CD4-positive, alpha-beta T cell treated with Interleukin-15 for 4 hours (primary cell): Measurements from ENCODE around the gene SLC17A5.
"Not testable (repeated sequence)": the region's sequence is repeated elsewhere in the genome, so short reads cannot be mapped to it uniquely, and the experiment has no call there.

Experiments used
- DNase-seq: peaks from one replicate; pipeline ENCODE4 v3.0.0-alpha.2; 2020; ENCODE audit warnings: low spot score

Gene SLC17A5

DNA sequence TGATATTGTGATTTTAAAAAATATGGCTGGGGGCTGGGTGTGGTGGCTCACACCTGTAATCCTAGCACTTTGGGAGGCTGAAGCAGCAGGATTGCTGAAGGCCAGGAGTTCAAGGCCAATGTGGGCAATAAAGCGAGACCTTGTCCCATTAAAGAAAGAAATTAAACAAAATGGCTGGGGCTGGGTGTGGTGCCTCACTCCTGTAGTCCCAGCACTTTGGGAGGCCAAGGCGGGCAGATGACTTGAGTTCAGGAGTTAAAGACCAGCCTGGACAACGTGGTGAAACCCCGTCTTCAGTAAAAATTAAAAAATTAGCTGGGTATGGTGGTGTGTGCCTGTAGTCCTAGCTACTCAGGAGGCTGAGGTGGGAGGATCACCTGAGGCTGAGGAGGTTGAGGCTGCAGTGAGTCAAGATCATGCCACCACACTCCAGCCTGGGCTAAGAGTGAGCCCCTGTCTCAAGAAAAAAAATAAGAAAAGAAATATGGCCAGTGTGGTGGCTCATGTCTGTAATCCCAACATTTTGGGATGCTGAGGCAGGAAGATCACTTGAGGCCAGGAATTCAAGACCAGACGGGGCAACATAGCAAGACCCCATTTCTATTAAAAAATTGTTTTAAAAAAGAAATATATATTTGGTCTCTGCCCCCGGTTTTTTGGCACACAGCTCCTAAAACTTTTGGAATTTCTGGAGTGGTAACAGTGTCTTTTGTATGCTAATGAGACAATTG, 39.8 kb downstream of the SLC17A5 start:
- no peak for DNase-seq

DNA sequence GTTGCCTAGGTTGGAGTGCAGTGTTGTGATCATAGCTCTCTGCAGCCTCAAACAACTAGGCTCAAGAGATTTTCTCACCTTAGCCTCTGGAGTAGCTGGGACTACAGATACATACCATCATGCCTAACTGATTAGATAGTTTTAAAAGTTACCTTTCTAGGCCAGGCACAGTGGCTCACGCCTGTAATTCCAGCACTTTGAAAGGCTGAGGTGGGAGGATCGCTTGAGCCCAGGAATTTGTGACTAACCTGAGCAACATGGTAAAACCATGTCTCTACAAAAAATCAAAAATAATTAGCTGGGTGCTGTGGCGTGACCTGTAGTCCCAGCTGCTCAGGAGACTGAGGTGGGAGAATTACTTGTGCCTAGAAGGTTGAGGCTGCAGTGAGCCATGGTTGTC, 41.2 kb downstream of the SLC17A5 start:
- DNase-seq = no peak

DNA sequence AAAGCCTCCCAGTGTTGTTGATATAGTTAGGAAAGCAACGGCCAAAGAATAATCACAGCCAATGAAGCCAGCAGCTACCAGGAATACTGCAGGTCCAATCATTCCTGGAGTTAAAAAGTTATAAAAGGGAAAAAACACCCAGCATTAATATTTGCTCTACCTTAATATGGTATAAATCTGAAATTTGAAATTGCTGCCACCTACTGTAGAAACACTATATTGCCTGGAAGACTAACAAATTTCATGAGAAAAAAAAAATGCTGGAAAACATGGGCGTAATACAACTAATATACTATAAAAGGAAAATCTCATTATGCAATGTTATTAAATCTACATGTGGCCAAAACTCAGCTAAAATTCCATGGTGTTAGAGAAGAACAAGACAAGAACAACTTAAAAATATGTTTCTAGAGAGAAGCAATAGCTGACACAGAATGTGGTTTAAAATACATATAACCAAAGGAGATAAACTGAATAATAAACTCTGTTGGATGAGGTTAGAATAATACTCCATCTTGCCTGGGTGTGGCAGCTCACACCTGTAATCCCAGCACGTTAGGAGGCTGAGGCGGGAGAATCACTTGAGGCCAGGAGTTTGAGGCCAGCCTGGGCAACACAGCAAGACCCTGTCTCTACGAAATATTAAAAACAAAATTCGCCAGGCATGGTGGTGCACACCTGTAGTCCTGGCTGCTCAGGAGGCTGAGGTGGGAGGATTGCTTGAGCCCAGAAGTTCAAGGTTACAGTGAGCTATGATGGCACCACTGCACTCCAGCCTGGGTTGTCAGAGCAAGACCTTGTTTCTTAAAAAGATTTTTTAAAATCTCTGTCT, 43.1 kb downstream of the SLC17A5 start:
- peak; percentile 62 for DNase-seq

DNA sequence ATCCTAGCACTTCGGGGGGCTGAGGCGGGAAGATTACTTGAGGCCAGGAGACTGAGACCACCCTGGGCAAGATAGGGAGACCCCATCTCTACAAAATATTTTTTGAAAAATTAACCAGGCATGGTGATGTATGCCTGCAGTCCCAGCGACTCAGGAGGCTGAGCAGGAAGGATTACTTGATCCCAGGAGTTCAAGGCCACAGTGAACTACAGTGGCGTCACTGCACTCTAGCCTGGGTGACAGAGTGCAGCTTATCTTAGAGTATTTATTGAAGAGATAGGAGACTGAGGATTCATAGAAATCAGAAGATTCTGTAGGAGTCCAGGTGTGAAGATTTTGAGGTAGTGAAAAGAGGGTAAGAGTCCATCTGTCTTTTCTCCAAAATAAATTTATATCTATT, 45.0 kb downstream of the SLC17A5 start:
- no peak for DNase-seq

DNA sequence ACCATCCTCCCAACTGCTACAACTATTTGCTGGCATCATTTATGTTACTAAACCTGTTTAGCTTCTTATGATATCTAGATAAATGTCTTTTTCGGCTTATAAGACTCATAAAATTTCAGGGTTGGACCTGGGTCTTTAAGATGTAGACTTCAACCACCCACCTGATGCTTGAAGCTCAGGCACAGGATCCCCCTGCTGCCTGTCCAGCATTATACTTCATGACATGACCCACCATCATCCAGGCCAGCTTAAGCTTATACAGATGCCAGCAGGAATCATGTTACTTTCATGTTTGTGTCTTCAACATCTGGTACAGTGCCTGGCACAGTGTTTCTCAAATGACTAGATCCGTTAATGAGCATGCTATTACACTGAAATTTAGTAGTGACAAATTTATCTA, 47.4 kb downstream of the SLC17A5 start:
- DNase-seq = no peak

DNA sequence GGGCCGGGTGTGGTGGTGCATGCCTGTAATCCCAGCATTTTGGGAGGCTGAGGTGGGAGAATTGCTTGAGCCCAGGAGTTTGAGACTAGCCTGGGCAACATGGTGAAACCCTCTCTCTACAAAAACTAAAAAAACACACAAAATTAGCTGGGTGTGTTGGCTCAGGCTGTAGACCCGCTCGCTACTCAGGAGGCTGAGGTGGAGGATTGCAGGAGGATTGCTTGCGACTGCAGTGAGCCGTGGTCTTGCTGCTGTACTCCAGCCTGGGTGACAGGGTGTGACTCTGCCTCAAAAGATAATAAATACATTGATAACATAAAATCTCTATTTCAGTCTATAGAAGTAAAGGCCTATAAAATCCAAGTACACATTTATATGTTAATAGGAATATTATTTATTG, 49.3 kb downstream of the SLC17A5 start:
- DNase-seq = no peak

DNA sequence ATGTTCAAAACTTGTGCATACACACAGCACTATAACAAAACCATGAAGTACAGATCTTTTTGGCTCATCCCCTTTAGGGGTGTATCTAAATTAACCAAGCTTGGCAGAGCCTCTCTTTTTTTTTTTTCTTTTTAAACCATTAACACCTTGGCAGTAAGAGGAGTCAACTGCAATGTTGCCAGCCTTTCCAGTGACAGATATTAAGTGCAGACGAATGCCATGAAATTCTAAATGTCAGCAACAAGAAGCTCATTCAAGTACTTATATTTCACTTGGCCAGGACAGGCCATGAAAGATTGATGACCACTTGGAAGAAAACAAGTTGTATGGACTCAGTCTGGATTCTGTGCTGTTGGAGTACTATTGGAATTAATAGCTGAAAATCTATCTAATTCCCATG, 49.8 kb downstream of the SLC17A5 start:
- DNase-seq = no peak

DNA sequence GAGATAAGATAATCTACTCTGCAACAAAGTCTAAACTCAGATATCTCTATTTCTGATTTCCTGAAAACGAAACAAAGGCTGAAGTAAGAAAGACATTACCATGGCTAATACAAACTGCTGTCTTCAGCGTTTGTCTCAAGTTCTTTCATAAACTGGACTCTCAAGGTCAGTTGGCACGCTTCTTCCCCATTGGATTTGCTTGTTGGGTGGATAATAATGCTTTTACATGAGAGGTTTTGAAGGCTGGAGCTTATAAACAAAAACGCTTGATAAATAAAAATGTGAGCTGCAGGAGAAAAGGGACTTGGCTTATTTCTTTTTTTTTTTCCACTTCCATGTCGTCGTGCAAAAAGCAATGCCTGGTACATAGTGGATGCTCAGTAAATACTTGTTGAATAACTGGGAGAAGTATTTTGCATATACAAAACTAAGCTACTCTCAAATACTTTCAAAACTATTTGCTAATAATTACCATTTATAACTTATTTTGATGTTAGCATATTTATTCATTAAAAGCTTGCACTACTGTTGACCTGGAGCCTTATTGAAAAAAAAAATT, 67.3 kb downstream of the SLC17A5 start:
- no peak for DNase-seq

DNA sequence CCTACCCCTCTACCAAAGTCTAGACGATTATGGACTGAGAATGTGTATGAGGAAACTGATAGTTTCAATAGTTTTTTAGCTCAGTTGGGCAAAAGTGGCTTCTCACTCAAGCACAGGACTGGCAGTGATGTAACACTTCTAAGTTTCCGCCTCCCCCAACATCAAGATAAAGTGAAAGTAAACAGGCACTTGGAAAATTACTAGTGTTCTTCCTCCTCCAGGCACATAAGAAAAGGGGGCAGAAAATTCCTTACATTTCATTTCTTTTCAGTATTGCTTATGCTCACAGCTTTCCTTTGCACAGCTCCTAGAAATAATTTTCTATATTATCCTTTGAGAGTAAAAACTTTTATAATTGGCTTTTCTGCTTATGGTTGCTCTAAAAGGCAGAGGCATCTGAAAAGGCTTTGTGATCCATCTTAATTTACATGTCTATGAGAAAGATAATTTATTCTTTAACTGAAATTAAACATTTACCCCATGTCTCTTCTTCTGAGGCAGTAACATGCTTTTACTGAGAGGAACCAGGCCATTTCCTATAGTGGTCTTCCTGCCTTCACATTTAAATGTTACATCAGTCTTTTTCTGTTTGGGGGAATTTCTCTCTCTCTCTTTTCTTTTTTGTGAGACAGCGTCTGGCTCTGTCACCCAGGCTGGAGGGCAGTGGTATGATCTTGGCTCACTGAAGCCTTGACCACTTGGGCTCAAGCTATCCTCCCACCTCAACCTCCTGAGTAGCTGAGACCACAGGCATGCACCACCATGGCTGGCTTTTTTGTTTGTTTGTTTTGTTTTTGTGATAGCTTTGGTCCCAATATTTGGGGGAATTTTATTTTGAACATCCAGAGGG, 68.0 kb downstream of the SLC17A5 start:
- DNase-seq = peak; percentile 70

DNA sequence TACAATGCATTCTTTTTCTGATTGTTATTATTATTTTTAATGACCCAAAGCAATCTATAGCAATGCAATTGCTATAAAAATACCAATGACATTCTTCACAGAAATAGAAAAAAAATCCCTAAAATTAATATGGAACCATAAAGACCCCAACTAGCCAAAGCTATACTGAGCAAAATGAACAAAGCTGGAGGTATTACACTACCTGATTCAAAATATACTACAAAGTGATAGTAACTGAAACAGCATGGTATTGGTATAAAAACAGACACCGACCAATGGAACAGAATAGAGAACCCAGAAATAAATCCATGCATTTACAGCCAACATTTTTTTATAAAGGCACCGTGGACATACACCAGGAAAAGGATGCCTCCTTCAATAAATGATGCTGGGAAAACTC, 72.5 kb downstream of the SLC17A5 start:
- no peak for DNase-seq

DNA sequence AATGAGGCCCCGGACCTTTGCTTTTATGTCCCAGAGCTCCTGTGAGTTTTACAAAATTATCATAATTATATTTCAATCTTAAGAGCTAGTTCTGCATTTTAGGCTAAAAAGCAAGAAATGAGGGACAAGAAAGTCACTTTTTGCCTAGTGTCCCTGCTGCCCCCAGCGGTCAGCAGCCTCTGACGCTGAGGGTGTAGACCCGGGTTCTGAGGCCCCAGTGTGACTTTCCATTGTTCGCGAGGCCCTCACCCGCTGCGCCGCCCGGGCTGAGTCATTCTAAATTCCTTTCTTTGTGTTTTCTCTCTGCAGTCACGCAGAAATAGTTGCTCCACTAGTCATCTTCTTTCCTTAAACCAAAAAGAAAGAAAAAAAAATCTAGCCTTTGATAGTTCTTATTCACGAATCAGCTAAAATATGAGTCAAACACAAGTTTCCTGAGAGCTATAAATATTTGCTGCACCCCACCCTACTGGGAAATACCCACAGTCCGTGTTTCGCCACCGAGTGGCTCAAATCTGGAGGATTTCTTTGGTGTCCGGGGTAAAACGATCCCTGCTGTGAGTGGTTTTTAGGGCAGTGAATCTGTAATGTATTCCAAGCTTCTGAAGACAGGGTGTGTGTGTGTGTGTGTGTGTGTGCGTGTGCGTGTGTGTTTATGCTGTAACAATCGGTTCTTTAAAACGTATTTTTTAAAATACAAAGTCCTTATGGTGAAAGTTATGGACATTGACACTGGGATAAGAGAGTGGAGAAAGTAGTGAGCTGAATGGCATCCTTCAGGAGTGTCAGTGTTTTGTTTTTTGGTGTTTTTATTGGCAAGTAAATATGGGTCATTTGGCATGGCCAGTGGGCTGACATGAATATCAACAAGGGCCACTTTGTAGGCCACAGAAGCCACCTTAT, 73.3 kb downstream of the SLC17A5 start:
- peak; percentile 87 for DNase-seq

DNA sequence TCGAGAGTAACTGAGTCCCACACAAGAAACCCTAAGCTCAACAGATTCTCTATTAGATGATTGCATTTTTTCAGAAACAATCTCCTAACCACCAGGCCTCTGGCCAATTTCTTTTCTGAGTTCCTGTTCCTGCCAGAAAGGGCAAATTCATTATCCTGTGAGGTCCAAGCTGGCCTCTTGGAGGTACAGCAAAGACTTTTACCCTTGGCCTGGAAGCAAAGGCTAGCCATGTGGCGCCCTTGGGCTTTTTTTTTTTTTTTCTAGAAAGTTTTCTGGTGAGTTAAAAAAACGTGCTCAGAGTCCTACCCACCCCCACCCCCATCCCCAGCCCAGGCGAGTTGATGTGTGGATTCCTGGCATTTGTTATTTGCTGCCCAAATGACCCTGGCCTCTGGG, 73.9 kb downstream of the SLC17A5 start:
- no peak for DNase-seq

DNA sequence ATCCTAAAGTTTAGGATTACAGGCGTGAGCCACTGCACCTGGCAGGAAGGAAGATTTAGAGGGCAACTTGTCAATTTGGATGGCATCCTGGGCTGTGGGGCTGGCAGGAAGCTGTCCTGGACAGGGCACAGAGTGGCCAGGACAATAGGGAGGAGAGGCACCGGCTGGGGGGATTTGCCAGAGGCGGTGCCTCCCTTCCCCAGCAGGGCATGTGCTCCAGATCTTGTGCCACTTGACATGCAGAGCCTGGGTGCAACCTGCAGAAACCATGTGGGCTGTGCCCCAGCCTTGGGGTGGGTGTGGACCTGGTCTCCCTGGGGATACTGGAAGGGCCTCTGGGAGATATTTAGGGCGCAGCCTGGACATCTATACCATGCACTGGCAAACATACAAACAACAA, 74.4 kb downstream of the SLC17A5 start:
- DNase-seq = no peak

DNA sequence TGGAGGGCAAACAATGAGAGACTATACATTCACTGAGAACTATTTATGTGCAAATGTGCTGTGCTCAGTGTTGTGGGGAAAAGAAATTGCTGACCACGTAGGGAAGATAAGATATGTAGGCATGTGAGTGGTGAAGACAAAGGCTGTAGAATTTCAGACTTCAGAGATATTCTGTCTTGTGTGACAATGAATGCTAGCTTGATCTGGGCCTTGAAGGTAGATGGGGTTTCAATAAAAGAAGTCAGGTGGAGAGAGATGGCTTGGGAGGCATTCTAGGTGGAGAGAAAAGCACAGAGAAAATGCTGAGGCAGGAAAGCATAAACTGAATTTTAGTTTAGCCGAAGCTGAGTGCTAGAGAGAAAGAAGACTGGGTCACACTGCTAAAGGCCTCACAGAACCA, 76.1 kb downstream of the SLC17A5 start:
- no peak for DNase-seq

DNA sequence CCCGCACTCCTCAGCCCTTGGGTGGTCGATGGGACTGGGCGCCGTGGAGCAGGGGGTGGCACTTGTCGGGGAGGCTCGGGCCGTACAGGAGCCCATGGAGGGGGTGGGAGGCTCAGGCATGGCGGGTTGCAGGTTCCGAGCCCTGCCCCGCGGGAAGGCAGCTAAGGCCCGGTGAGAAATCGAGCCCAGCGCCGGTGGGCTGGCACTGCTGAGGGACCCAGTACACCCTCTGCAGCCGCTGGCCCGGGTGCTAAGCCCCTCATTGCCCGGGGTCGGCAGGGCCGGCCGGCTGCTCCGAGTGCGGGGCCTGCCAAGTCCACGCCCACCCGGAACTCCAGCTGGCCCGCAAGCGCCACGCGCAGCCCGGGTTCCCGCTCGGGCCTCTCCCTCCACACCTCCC, 81.3 kb downstream of the SLC17A5 start:
- DNase-seq = not testable (repeated sequence)

DNA sequence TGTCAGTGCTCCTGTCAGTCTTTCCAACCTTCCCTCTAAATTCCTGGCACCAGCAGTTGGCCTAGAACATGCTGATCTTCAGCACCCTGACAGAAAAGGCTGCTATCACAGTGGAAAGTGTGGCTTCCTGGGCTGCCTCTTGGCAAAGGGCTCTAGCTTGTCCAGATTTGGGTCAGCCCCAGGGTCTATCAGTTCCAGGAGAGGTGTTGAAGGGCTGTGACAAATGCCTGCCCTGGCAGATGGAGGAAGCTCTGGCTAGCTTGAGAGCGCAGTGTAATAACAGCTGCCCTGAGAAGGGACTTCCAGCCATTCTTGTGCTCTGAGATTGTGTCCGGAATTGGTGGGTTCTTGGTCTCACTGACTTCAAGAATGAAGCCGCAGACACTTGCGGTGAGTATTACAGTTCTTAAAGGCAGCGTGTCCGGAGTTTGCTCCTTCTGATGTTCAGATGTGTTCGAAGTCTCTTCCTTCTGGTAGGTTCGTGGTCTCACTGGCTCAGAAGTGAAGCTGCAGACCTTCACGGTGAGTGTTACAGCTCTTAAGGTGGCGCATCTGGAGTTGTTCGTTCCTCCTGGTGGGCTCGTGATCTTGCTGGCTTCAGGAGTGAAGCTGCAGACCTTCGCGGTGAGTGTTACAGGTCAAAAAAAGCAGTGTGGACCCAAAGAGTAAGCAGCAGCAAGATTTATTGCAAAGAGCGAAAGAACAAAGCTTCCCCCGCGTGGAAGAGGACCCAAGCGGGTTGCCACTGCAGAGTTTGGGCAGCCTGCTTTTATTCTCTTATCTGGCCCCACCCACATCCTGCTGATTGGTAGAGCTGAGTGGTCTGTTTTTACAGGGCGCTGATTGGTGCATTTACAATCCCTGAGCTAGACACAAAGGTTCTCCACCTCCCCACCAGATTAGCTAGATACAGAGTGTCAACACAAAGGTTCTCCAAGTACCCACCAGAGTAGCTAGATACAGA, 82.3 kb downstream of the SLC17A5 start:
- DNase-seq = not testable (repeated sequence)

DNA sequence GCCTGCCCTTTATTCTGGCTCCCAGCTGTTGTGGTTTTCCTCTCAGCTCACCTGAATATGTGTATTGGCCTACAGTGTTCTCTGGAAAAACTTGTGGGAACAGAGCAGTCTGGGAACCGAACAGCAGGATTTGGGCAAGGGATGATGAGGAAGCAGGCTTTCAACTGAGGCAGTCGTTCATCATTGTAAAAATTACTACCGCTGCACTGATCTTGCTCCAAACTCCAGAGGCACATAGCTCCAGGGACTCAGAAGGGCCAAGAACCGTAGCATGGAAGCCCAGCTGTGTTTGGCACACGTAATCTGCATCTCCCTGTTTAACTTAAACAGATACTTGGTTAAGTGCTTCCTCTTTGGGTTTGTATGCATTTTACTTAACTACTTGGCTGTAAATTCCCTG, 84.7 kb downstream of the SLC17A5 start:
- DNase-seq = no peak

DNA sequence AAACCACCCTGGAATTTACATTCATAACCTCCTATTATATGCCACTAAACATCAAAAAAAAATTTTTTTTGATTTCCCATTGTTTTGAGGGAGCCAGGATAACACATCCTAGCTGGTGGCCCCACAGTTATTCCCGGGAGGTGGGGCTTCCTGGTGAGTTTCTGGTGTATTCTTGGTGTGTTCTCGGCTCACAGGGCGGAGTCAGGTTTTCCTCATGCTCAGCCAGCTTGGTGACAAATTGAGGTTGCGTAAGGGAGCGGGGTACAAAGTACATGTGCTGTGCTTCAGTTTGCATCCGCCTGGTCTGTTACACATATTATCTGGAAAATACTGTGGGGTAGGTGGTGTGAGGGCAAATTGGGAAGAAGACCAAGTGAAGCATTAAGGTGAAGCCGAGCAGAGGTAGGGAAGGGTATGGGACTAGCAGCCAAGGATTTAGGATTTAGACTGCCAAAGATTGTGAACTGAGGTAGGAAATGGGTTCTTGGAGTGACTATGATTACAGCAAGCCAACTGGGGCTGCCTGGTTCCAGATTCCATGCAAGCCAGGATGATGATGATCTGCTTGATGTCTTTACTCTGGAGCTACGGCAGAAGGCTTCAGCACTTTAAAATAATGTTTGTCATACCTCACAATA, 86.7 kb downstream of the SLC17A5 start:
- no peak for DNase-seq

DNA sequence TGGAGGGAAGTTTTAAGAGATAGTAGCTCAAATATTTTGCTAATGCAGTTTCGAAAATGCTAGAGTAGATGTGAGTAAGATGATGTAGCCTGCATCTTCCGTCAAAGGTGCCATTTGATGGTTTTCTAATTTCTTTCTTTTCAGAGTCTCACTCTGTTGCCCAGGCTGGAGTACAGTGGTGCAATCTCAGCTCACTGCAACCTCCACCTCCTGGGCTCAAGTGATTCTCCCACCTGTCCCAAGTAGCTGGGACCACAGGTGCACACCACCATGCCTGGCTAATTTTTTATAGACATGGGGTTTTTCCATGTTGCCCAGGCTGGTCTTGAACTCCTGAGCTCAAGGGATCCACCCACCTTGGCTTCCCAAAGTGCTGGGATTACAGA, 87.3 kb downstream of the SLC17A5 start:
- not testable (repeated sequence) for DNase-seq
